ENCODE measurements around the gene ASTN2. TPM values are rescaled to one million over a fixed set of nuclear protein-coding genes. Genes with fewer than 3 reads are reported as not detected.

The ASTN2 gene
- total and polyA plus RNA-seq, 9 of the 15 experiments (the other 6 are each of a cell fraction or from before 2014, with no cell fraction given), result 0.56 to 3.5 (median 1.9) TPM

GRCh38 chr9:116437411-116438370 is 977.2 kb downstream of the ASTN2 start:
- peak overlapping the region; percentile 31 to 53; a peak in 2 of 4 replicates for H3K9ac ChIP-seq (ENCODE audit: insufficient read depth in 1 of 2, low read depth in 2 of 2, low read length in 2 of 2)
- DNase-seq (ENCODE audit: extremely low read depth in 1 of 4, low spot score in 3 of 4) (peak; percentile 47 to 84 (median 65)), ATAC-seq (peak; percentile 93), FAIRE-seq (peak; percentile 93)
- CTCF ChIA-PET (ENCODE audit: low intra/inter-chr PET ratio), result no interaction called here
- H4K20me1 ChIP-seq (replicated peaks; ENCODE audit: control insufficient read depth, insufficient read depth, low read length), result no peaks in the 10 kb centered on the region
- no peaks in the 10 kb centered on the region for H3K36me3 ChIP-seq (ENCODE audit: control insufficient read depth, insufficient read depth, low read length)
- in situ Hi-C loops (cut with MboI), result no loop called here
- peak overlapping the region; percentile 51 for H3K4me2 ChIP-seq (ENCODE audit: insufficient read depth, low read length)
- H3K4me3 ChIP-seq, result no peak overlapping the region
- no TSS peak for BruUV-seq (replicated peaks)
- H3K9me3 ChIP-seq (replicated peaks; ENCODE audit: control insufficient read depth, insufficient read depth, low read depth, low read length), result no peaks in the 10 kb centered on the region
- peak overlapping the region; percentile 79 for H2AFZ ChIP-seq (ENCODE audit: low read depth, low read length)
- no peaks in the 10 kb centered on the region for H3K27me3 ChIP-seq (ENCODE audit: control insufficient read depth in 2 of 2, insufficient read depth in 2 of 2, low read length in 2 of 2)
- POLR2A ChIA-PET, result interaction anchor here (0.6 to 3.1 kb wide), 9 partner anchors 9 to 1005 kb away, joined by 3 to 18 read pairs (median 5); no protein-coding TSS in a partner anchor
- intact Hi-C loops (cut with micrococcal nuclease), result loop anchor here (1.0 to 5.0 kb wide), 4 partner anchors 15 to 80 kb away; no protein-coding TSS in a partner anchor
- 7% methylated on average over 10 of the region's 11 CpGs for WGBS (ENCODE audit: insufficient coverage, low coverage, missing lambda C conversion rate)
- peak overlapping the region; percentile 80 for H3K27ac ChIP-seq (ENCODE audit: extremely low read depth, low read depth, low read length)
- H3K79me2 ChIP-seq (ENCODE audit: control insufficient read depth, insufficient read depth, low read length), result no peaks in the 10 kb centered on the region
- H3K9me1 ChIP-seq (ENCODE audit: control insufficient read depth, insufficient read depth, low read length), result no peaks in the 10 kb centered on the region
- peaks cover 8 to 19% of the 10 kb centered on the region in 2 experiments; a peak in 4 of 5 replicates for H3K4me1 ChIP-seq (replicated peaks in 1 of 2; ENCODE audit: control insufficient read depth in 2 of 2, insufficient read depth in 2 of 2, low read length in 2 of 2)
- TF ChIP-seq, protein P1, sequence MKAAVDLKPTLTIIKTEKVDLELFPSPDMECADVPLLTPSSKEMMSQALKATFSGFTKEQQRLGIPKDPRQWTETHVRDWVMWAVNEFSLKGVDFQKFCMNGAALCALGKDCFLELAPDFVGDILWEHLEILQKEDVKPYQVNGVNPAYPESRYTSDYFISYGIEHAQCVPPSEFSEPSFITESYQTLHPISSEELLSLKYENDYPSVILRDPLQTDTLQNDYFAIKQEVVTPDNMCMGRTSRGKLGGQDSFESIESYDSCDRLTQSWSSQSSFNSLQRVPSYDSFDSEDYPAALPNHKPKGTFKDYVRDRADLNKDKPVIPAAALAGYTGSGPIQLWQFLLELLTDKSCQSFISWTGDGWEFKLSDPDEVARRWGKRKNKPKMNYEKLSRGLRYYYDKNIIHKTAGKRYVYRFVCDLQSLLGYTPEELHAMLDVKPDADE (conservative IDR thresholded peaks at IDR 0.05; ENCODE audit: control insufficient read depth, low read depth, low read length), result no peak
- no peak for TF ChIP-seq NFATC3 (IDR thresholded peaks at IDR 0.05)
- peak; percentile 81 for TF ChIP-seq MECOM (CRISPR knock-in tag; IDR thresholded peaks at IDR 0.05)
- no peak for TF ChIP-seq ZKSCAN1 (IDR thresholded peaks at IDR 0.05; ENCODE audit: low read depth, low read length)
- no peak for TF ChIP-seq KDM2B (CRISPR knock-in tag; IDR thresholded peaks at IDR 0.05)
- TF ChIP-seq ATF7 (IDR thresholded peaks at IDR 0.05), result peak; percentile 68
- no peak for TF ChIP-seq BDP1 (IDR thresholded peaks at IDR 0.05; ENCODE audit: insufficient read depth, insufficient read length)
- no peak for TF ChIP-seq POLR3A (IDR thresholded peaks at IDR 0.05; ENCODE audit: borderline replicate concordance, extremely low read depth, insufficient read depth, insufficient read length)
- TF ChIP-seq SNIP1 (IDR thresholded peaks at IDR 0.05; ENCODE audit: low read depth), result no peak
- TF ChIP-seq ZNF592 (IDR thresholded peaks at IDR 0.05), result peak; percentile 88
- no peak for TF ChIP-seq MCM2 (IDR thresholded peaks at IDR 0.05; ENCODE audit: low read depth)
- TF ChIP-seq CREM (IDR thresholded peaks at IDR 0.05; ENCODE audit: low read depth), result no peak
- no peak for TF ChIP-seq RUNX1 (IDR thresholded peaks at IDR 0.05; ENCODE audit: low read depth)
- TF ChIP-seq RBM14 (IDR thresholded peaks at IDR 0.05; ENCODE audit: borderline replicate concordance, insufficient read depth, low read depth, low read length), result no peak

All from K562 (cell line).